Fibroblast of lung (primary cell): ENCODE results near the gene PALLD. TPM values are rescaled to one million over a fixed set of nuclear protein-coding genes. Genes with fewer than 3 reads are reported as not detected.
A peak's percentile ranks its signal among the peaks of the same experiment; 100 is the strongest.

ENCODE experiments used
- DNase-seq, 2 donors: peaks; one replicate each; pipeline versions ENCODE4 v3.0.0 to v3.0.0-alpha.2; 2010; ENCODE audit warnings: low read depth in 2 of 2
- H2AFZ ChIP-seq: 2 replicates; pipeline ENCODE4 v1.5.1; 2012; ENCODE audit warnings: low read length, control low read depth, inconsistent platforms
- H3K27ac ChIP-seq: 2 replicates; pipeline ENCODE4 v1.5.1; 2011; ENCODE audit warnings: low read length, control low read depth; ENCODE audit not compliant: insufficient read depth
- H3K27me3 ChIP-seq: 2 replicates; pipeline ENCODE4 v1.5.1; 2011; ENCODE audit warnings: mild to moderate bottlenecking, low read length; ENCODE audit not compliant: control insufficient read depth, insufficient read depth
- H3K36me3 ChIP-seq: 2 replicates; pipeline ENCODE4 v1.5.1; 2011; ENCODE audit warnings: low read length; ENCODE audit not compliant: control insufficient read depth, insufficient read depth
- H3K4me1 ChIP-seq: 2 replicates; pipeline ENCODE4 v1.5.1; 2011; ENCODE audit warnings: low read length; ENCODE audit not compliant: control insufficient read depth, insufficient read depth; ENCODE audit errors: extremely low read depth
- H3K4me2 ChIP-seq: 2 replicates; pipeline ENCODE4 v1.5.1; 2011; ENCODE audit warnings: low read length, control low read depth; ENCODE audit not compliant: insufficient read depth; ENCODE audit errors: extremely low read depth
- H3K4me3 ChIP-seq, 4 experiments: fragments of 200-600 bp in 1 of 4; sonication (generic) in 1 of 4; replicated peaks in 1 of 4; 2 replicates each; pipeline ENCODE4 v1.5.1; 2011 to 2016; ENCODE audit warnings: low read length in 4 of 4, low read depth in 3 of 4, mild to moderate bottlenecking in 3 of 4, control low read depth in 2 of 4, inconsistent platforms in 1 of 4, mixed read lengths in 1 of 4; ENCODE audit not compliant: insufficient read depth in 1 of 4; ENCODE audit errors: control extremely low read depth in 1 of 4
- H3K79me2 ChIP-seq: 2 replicates; pipeline ENCODE4 v1.5.1; 2012; ENCODE audit warnings: mild to moderate bottlenecking, low read length, inconsistent platforms; ENCODE audit not compliant: control insufficient read depth, insufficient read depth
- H3K9ac ChIP-seq: 2 replicates; pipeline ENCODE4 v1.5.1; 2011; ENCODE audit warnings: mild to moderate bottlenecking, low read length, control low read depth; ENCODE audit not compliant: insufficient read depth
- H3K9me3 ChIP-seq: 2 replicates; pipeline ENCODE4 v1.5.1; 2012; ENCODE audit warnings: low read depth, low read length; ENCODE audit not compliant: control insufficient read depth, insufficient read depth
- H4K20me1 ChIP-seq: 2 replicates; pipeline ENCODE4 v1.5.1; 2011; ENCODE audit warnings: low read length; ENCODE audit not compliant: control insufficient read depth, insufficient read depth; ENCODE audit errors: extremely low read depth
- EZH2 ChIP-seq: IDR thresholded peaks from 2 replicates; pipeline ENCODE4 v1.5.1; 2012; ENCODE audit warnings: low read length, control low read depth, mild to moderate bottlenecking; ENCODE audit errors: missing control alignments
- polyA plus RNA-seq, 2 donors: library from polyadenylated mRNA; depleted of rRNA in 1 of 2; stranded (reverse) in 1 of 2; unstranded in 1 of 2; fragments of >200 nt; gene quantifications; 2 replicates each; pipeline ENCODE4 v1.2.1, GENCODE V29; 2011 to 2012; ENCODE audit warnings: missing spikeins in 1 of 2
- total RNA-seq: library from RNA; depleted of rRNA; stranded (reverse); fragments of >200 nt; gene quantifications from 2 replicates; pipeline ENCODE4 v1.2.1, GENCODE V29; 2014
- TF ChIP-seq, protein P1 (sequence below), 2 donors: IDR thresholded peaks in 1 of 2; conservative IDR thresholded peaks in 1 of 2; 1 replicate in 1 of 2; 2 replicates in 1 of 2; pipeline ENCODE4 v1.5.1; 2011 to 2012; ENCODE audit warnings: low read length in 2 of 2, control low read depth in 1 of 2, inconsistent platforms in 1 of 2, low read depth in 1 of 2, mild to moderate bottlenecking in 1 of 2

Gene PALLD
- total and polyA plus RNA-seq, 2 donors (not counting 1 experiment from before 2014, with no cell fraction given) = 200 to 205 TPM

DNA sequence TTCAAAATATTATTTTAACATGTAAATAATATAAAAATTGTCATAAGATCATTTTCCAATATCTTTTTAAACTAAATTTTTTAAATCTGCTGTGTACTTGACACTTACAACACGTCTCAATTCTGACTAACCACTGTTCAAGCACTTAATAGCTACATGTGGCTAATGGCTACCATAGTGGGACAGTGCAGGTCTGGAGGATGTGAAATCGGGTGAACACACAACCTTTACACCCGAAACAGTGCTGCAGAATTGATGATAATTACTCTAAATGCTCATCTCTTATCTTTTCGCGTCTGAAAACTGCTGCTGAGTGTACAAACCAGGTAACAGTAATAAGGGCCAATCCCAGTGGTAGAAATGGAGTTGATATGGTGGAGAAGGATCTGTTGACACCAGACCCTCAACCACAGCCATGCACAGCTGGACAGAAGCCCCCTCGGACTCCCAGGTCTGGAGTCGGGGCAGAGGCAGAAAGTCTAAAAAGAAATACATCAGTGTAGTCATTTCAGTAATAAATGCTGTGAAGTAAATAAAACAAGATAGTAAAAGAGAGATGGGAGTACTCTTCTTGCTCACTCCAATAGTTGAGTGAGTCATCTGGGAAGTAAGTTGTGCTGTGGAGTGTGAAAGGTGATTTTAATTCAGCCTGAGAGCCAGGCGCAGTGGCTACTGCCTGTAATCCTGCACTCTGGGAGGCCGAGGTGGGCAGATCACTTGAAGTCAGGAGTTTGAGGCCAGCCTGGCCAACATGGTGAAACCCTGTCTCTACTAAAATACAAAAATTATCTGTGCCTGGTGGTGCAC is 363.2 kb downstream of the PALLD start:
- Histone ChIP-seq H3K36me3 (peaks cover 5% of the 10 kb centered on the region), H4K20me1 (no peaks in the 10 kb centered on the region), H3K27ac (peak overlapping the region; percentile 16), H3K27me3 (no peaks in the 10 kb centered on the region), H3K4me3 (no peak overlapping the region), H3K4me2 (no peak overlapping the region), H3K9me3 (no peaks in the 10 kb centered on the region), H3K79me2 (peaks cover 46% of the 10 kb centered on the region), H3K9ac (no peak overlapping the region), H3K4me1 (peaks cover 26% of the 10 kb centered on the region), H2AFZ (no peak overlapping the region)
- TF ChIP-seq EZH2 = no peak
- TF ChIP-seq, protein P1, sequence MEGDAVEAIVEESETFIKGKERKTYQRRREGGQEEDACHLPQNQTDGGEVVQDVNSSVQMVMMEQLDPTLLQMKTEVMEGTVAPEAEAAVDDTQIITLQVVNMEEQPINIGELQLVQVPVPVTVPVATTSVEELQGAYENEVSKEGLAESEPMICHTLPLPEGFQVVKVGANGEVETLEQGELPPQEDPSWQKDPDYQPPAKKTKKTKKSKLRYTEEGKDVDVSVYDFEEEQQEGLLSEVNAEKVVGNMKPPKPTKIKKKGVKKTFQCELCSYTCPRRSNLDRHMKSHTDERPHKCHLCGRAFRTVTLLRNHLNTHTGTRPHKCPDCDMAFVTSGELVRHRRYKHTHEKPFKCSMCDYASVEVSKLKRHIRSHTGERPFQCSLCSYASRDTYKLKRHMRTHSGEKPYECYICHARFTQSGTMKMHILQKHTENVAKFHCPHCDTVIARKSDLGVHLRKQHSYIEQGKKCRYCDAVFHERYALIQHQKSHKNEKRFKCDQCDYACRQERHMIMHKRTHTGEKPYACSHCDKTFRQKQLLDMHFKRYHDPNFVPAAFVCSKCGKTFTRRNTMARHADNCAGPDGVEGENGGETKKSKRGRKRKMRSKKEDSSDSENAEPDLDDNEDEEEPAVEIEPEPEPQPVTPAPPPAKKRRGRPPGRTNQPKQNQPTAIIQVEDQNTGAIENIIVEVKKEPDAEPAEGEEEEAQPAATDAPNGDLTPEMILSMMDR (conservative IDR thresholded peaks at IDR 0.05 in 1 of 2, IDR thresholded peaks at IDR 0.05 in 1 of 2; ENCODE audit: low read depth in 1 of 2, low read length in 2 of 2) = no peak
- DNase-seq = peak in 1 of 2 donors; percentile 81

DNA sequence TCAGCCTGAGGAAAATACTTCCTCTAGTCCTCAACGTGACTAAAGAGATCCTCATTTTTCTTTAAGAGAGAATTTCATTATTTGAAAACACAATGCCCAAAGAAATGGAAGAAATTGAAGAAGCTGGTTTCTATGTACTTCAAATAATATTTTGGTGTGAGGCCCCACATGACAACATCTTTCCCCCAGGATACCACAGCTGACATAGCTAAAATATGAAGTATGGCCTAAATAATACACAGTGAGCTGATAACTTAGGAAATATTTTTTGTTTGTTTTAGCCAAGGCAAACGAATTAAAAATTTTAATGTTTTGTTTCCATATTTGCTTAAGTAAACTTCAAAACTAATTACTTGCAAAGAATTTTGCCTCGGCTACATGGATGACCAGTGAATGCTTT is 364.0 kb downstream of the PALLD start:
- Histone ChIP-seq H3K9ac (no peak overlapping the region), H4K20me1 (no peaks in the 10 kb centered on the region), H3K79me2 (peaks cover 44% of the 10 kb centered on the region), H3K4me1 (peaks cover 28% of the 10 kb centered on the region), H3K36me3 (peaks cover 5% of the 10 kb centered on the region), H3K4me3 (no peak overlapping the region), H3K9me3 (no peaks in the 10 kb centered on the region), H3K27ac (peak overlapping the region; percentile 16), H3K4me2 (no peak overlapping the region), H3K27me3 (no peaks in the 10 kb centered on the region), H2AFZ (no peak overlapping the region)
- TF ChIP-seq, protein P1 (conservative IDR thresholded peaks at IDR 0.05 in 1 of 2, IDR thresholded peaks at IDR 0.05 in 1 of 2; ENCODE audit: low read depth in 1 of 2, low read length in 2 of 2) = no peak
- no peak for TF ChIP-seq EZH2
- no peak for DNase-seq

DNA sequence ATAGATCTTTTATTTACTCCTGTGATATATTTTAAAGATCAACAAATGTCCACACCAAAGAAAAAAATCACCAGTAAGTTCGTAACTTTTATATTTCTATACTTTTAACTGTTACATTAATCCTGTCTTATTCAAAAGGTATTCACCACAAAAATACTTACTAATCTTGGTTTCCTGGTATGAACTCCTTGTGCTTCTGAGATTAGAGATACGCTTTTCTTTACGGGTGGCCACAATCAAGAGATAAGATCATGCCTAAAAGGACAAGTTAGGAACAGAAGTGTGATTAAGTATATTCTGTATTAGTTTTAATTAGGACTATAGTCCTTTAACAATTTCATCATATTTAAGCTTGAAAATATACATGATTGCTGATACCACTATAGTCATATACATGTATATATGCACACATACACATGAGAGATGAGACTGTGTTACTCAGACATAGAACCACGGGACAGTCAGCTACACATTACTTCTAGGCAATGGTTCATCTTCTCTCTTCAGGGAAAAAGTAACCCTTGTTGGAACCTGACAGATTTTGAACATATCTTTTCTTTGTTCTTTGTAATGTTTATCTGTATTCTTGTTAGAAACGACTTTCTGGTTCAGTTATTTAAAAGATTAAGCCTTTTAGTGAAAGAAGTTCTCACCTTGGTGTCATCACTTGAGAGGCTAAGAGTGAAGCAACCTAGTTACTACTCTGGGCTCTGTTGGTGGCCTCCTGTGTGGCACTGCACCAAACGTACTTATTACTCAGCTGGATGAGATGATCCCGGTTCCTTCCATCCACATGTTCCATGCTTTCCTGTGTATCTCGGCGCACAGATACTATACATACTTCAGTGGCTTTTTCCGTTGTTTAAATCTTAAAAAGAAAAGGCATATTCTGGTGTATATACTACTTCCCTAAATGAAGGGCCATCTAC is 367.1 kb downstream of the PALLD start:
- Histone ChIP-seq H3K4me2 (no peak overlapping the region), H4K20me1 (no peaks in the 10 kb centered on the region), H3K36me3 (peaks cover 5% of the 10 kb centered on the region), H2AFZ (no peak overlapping the region), H3K27me3 (no peaks in the 10 kb centered on the region), H3K27ac (peak overlapping the region; percentile 69), H3K79me2 (peaks cover 55% of the 10 kb centered on the region), H3K4me3 (no peak overlapping the region), H3K4me1 (peaks cover 30% of the 10 kb centered on the region), H3K9me3 (no peaks in the 10 kb centered on the region), H3K9ac (no peak overlapping the region)
- peak; percentile 9 to 50 for DNase-seq
- TF ChIP-seq, protein P1 (conservative IDR thresholded peaks at IDR 0.05 in 1 of 2, IDR thresholded peaks at IDR 0.05 in 1 of 2; ENCODE audit: low read depth in 1 of 2, low read length in 2 of 2) = no peak
- no peak for TF ChIP-seq EZH2
